Heart left ventricle (tissue), 16 donors: ENCODE results near the gene SGIP1. TPM values are rescaled to one million over a fixed set of nuclear protein-coding genes. Genes with fewer than 3 reads are reported as not detected.

Experiments
- ATAC-seq, 4 donors: fragments of 200-7000 bp; cut with Tn5 transposase; one replicate each; pipeline ENCODE4 v1.9.1; 2020 to 2022; ENCODE audit warnings: moderate library complexity in 4 of 4, mild to moderate bottlenecking in 3 of 4, moderate number of reproducible peaks in 1 of 4
- DNase-seq, 5 donors: peaks; one replicate each; pipeline ENCODE4 v3.0.0-alpha.2; 2020
- H3K27ac ChIP-seq, 12 donors: fragments of 200-600 bp; sonication (generic) in 4 of 12; one replicate each; pipeline versions ENCODE4 v1.5.0 to v1.8.0; 2016 to 2022; ENCODE audit warnings: mild to moderate bottlenecking in 2 of 12
- H3K27me3 ChIP-seq, 9 donors: fragments of 200-600 bp; sonication (generic) in 2 of 9; one replicate each; pipeline versions ENCODE4 v1.5.1 to v1.8.0; 2016 to 2022; ENCODE audit warnings: mild to moderate bottlenecking in 3 of 9
- H3K36me3 ChIP-seq, 9 donors: fragments of 200-600 bp; sonication (generic) in 2 of 9; one replicate each; pipeline versions ENCODE4 v1.5.0 to v1.8.0; 2018 to 2022; ENCODE audit warnings: mild to moderate bottlenecking in 2 of 9
- H3K4me1 ChIP-seq, 12 donors: fragments of 200-600 bp; sonication (generic) in 4 of 12; one replicate each; pipeline versions ENCODE4 v1.5.0 to v1.8.0; 2016 to 2022; ENCODE audit warnings: mild to moderate bottlenecking in 3 of 12
- H3K4me3 ChIP-seq, 12 donors: fragments of 200-600 bp; sonication (generic) in 4 of 12; one replicate each; pipeline versions ENCODE4 v1.5.0 to v1.8.0; 2017 to 2022; ENCODE audit warnings: mild to moderate bottlenecking in 9 of 12, moderate library complexity in 4 of 12
- H3K9me3 ChIP-seq, 12 donors: fragments of 200-600 bp; sonication (generic) in 4 of 12; one replicate each; pipeline versions ENCODE4 v1.5.0 to v1.8.0; 2016 to 2022; ENCODE audit warnings: mild to moderate bottlenecking in 1 of 12
- CTCF ChIP-seq, 12 donors: fragments of 200-600 bp; sonication (generic) in 4 of 12; IDR thresholded peaks; one replicate each; pipeline versions ENCODE4 v1.5.0 to v1.8.0; 2018 to 2022; ENCODE audit warnings: antibody characterized with exemption in 12 of 12, mild to moderate bottlenecking in 5 of 12
- POLR2A ChIP-seq, 2 donors: fragments of 450-650 bp; IDR thresholded peaks; one replicate each; pipeline ENCODE4 v1.6.1; 2017; ENCODE audit warnings: antibody characterized with exemption in 2 of 2, mild to moderate bottlenecking in 2 of 2, moderate library complexity in 2 of 2
- WGBS, 4 donors: extraction: QIAGEN DNeasy Blood & Tissue Kit in 2 of 4; methylation state at CpG; one replicate each; pipeline versions ENCODE4 v1.1.5 to v1.1.7; 2013 to 2018; 5-methylcytosine and 5-hydroxymethylcytosine counted together
- intact Hi-C, 10 donors: fragments of 100-400 bp; cut with DNase I; formaldehyde crosslinking; loops; one replicate each; pipeline versions ENCODE4 v1.11.1 to v1.14.2; 2022
- polyA plus RNA-seq, 2 donors: library from polyadenylated mRNA; stranded (reverse); fragments of 200-250 nt; gene quantifications; one replicate each; pipeline ENCODE4 v1.2.3, GENCODE V29; 2013
- total RNA-seq, 9 donors: library from RNA; depleted of rRNA in 2 of 9; stranded (reverse); fragments of >200 nt in 2 of 9; fragmentation: NEBNext Ultra II Directional in 3 of 9; extraction: Animal tissue kit (Norgen Biotek cat#: 25700) in 3 of 9; gene quantifications; one replicate each; pipeline versions ENCODE4 v1.1.0 to v1.2.4, GENCODE V29; 2016 to 2023
- donor health status: ischemic (EF 13 %, LVEDD 7.1; RV severe dilation, severe dysfunction).
- donor health status: healthy with polysubstance abuse.
- donor health status: DM: no; HTN: yes; CAD: no.
- donor health status: DM: no; HTN: no; CAD: no.
- donor health status: ischemic (EF 25% LVEDD 6.9; RV normal size, moderate dysfunction).
- donor health status: ischemic (EF 25% LVEDD 5.7; RV mildly dilated, moderate dysfunction).
- donor health status: healthy.
- donor health status: DM: yes; HTN: yes; CAD: no.
- donor health status: ischemic (EF 35%, LVEDD 5.7; RV mildly dilated, moderate dysfunction).
- donor health status: nonischemic (EF 11% LVEDD 7.7; RV severe dilation, severe dysfunction).
- donor health status: DM: yes; HTN: yes; CAD: no.
- donor health status: PGD.
- donor health status: ischemic (EF 29% LVEDD 5.4; RV normal size, mild dysfunction).
- donor health status: nonischemic (EF 23%, LVEDD 6.1; RV moderate dilation, normal function).

Gene SGIP1
- total and polyA plus RNA-seq, 11 donors = 2.1 to 17.3 (median 5.0) TPM

- H3K27me3 ChIP-seq = no peaks in the 10 kb centered on the region
- TF ChIP-seq CTCF (IDR thresholded peaks at IDR 0.05) (no peak), POLR2A (IDR thresholded peaks at IDR 0.05) (no peak)
- intact Hi-C loops = no loop called here
- peak in 3 of 4 donors; percentile 32 to 52 (median 48) for ATAC-seq
- no peak overlapping the region for H3K4me3 ChIP-seq
- H3K9me3 ChIP-seq = no peaks in the 10 kb centered on the region
- DNase-seq = no peak
- peaks cover 0 to 5% (median 0%) of the 10 kb centered on the region in 9 donors for H3K36me3 ChIP-seq
- WGBS, 4 donors = 37 to 47% (median 42%) methylated on average over 7 of the region's 7 CpGs
- peaks cover 0 to 22% (median 6%) of the 10 kb centered on the region in 12 donors for H3K4me1 ChIP-seq
- H3K27ac ChIP-seq = peak overlapping the region in 3 of 12 donors; percentile 23 to 28 (median 26)
Measured at GRCh38 chr1:66556161-66556611, 22.2 kb downstream of the SGIP1 start.

GRCh38 chr1:66557157-66557556 lies 23.2 kb downstream of the SGIP1 start:
- no peak for TF ChIP-seq POLR2A (IDR thresholded peaks at IDR 0.05)
- no peak for TF ChIP-seq CTCF (IDR thresholded peaks at IDR 0.05)
- Histone ChIP-seq H3K9me3 (no peaks in the 10 kb centered on the region), H3K36me3 (peaks cover 0 to 5% (median 0%) of the 10 kb centered on the region in 9 donors), H3K4me3 (no peak overlapping the region), H3K4me1 (peaks cover 0 to 26% (median 7%) of the 10 kb centered on the region in 12 donors), H3K27me3 (no peaks in the 10 kb centered on the region), H3K27ac (no peak overlapping the region)
- intact Hi-C loops = no loop called here
- 75 to 85% (median 82%) methylated on average over 1 of the region's 1 CpG for WGBS, 4 donors
- DNase-seq = no peak
- ATAC-seq = no peak

DNA sequence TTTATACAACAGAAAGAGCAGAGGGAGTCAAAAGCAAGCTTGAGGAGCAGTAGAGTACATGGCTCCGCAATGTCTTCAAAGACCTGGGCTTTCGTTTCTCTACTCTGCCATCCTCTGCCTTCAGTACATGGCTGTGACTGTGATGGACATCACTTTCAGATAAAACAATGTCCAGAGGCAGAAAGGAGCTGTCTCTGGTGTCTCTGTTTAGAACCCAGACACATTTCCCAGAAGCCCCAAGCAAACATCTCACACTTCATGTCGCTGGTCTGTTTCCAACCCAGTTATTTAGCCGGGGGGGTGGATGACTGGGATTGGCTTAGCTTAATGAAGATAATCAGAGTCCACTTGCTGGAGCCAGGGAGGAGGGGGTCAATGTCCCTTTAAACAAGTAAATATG lies 25.6 kb downstream of the SGIP1 start:
- DNase-seq (no peak), ATAC-seq (no peak)
- intact Hi-C loops = no loop called here
- WGBS, 4 donors = 63 to 69% (median 64%) methylated on average over 4 of the region's 4 CpGs
- TF ChIP-seq CTCF (IDR thresholded peaks at IDR 0.05) (no peak), POLR2A (IDR thresholded peaks at IDR 0.05) (no peak)
- peaks cover 4 to 34% (median 21%) of the 10 kb centered on the region in 12 donors for H3K4me1 ChIP-seq
- H3K9me3 ChIP-seq = no peaks in the 10 kb centered on the region
- H3K4me3 ChIP-seq = no peak overlapping the region
- H3K36me3 ChIP-seq = no peaks in the 10 kb centered on the region
- H3K27me3 ChIP-seq = no peaks in the 10 kb centered on the region
- no peak overlapping the region for H3K27ac ChIP-seq

GRCh38 chr1:66562561-66562960 lies 28.6 kb downstream of the SGIP1 start:
- 72 to 82% (median 79%) methylated on average over 3 of the region's 3 CpGs for WGBS, 4 donors
- Histone ChIP-seq H3K9me3 (peaks cover 0 to 6% (median 0%) of the 10 kb centered on the region in 12 donors), H3K27me3 (no peaks in the 10 kb centered on the region), H3K4me1 (peaks cover 0 to 28% (median 16%) of the 10 kb centered on the region in 12 donors), H3K27ac (peak overlapping the region; percentile 19 to 92 (median 66)), H3K4me3 (peak overlapping the region in 1 of 12 donors; percentile 32), H3K36me3 (no peaks in the 10 kb centered on the region)
- ATAC-seq (no peak), DNase-seq (no peak)
- intact Hi-C loops = no loop called here
- no peak for TF ChIP-seq POLR2A (IDR thresholded peaks at IDR 0.05)
- no peak for TF ChIP-seq CTCF (IDR thresholded peaks at IDR 0.05)
